ENCODE data around the gene CCDC174. TPM values are rescaled to one million over a fixed set of nuclear protein-coding genes. Genes with fewer than 3 reads are reported as not detected.

Gene CCDC174
- total and polyA plus RNA-seq, 10 of the 15 experiments (the other 5 are each of a cell fraction or from before 2014, with no cell fraction given) = 11.6 to 31.3 (median 19.1) TPM

DNA sequence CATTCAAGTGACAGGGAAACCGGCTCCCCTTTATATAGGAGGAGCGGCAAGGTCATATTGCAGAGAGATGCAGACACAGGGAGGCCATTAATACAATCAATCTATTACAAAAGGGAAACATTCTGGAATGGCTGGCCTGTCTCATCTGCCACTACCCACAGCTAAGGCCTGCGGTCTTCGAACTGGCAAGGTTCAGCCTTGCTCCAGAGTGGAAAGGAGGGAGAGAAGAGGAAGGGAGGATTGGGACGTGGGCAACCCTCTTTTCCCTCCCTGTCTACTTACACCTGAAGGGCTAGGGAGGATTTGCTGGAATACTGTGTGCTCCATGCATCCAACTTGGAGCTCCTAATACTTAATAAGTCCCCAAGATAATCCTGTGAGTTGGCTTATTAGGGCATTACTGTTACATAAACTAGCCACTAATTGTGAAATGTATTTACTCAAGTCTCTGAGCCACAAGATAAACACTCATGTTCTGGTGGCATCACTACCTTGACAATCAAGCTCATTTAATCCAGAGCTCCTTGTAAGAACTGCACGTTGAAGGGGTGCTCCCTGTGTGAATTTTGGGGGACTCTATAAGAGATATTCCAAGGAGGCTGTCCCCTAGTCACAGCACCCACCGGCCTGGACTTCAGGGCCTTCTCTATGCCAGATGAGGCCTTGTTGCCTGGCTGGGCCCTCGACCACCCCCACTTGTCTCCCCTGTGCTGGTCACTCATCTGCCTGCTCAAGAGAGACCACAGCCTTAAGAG is 19.7 kb upstream of the CCDC174 start:
- Histone ChIP-seq H3K36me3 (ENCODE audit: control insufficient read depth in 2 of 2, insufficient read depth in 2 of 2, low read length in 1 of 2) (no peaks in the 10 kb centered on the region), H3K9ac (ENCODE audit: control insufficient read depth, insufficient read depth, low read length) (no peak overlapping the region), H3K27me3 (replicated peaks in 1 of 2; ENCODE audit: control insufficient read depth in 2 of 2, insufficient read depth in 2 of 2, low read length in 1 of 2) (peaks cover 2 to 11% of the 10 kb centered on the region in 2 experiments; a peak in 3 of 4 replicates), H3K4me2 (ENCODE audit: control insufficient read depth, insufficient read depth) (no peak overlapping the region), H3K79me2 (ENCODE audit: control insufficient read depth, insufficient read depth, low read length) (no peaks in the 10 kb centered on the region), H3K4me3 (no peak overlapping the region), H3K4me1 (ENCODE audit: control insufficient read depth, insufficient read depth, low read length) (no peaks in the 10 kb centered on the region), H4K20me1 (ENCODE audit: control insufficient read depth, insufficient read depth) (no peaks in the 10 kb centered on the region), H3K9me3 (replicated peaks; ENCODE audit: control insufficient read depth, insufficient read depth, low read length) (no peaks in the 10 kb centered on the region; the same call in 2 of the 3 replicates), H3K27ac (ENCODE audit: control insufficient read depth, insufficient read depth) (no peak overlapping the region), H2AFZ (ENCODE audit: control insufficient read depth, low read depth, low read length) (no peak overlapping the region)
- ChIA-PET SMC1A (ENCODE audit: uncharacterized antibody, unreplicated experiment) (interaction anchor here (1.0 to 4.2 kb wide), 5 partner anchors 19 to 289 kb away, joined by 3 to 28 read pairs (median 5); partner anchors contain the start of gene CCDC174), RAD21 (ENCODE audit: unreplicated experiment) (interaction anchor here (1.3 to 3.0 kb wide), 4 partner anchors 9 to 290 kb away, joined by 3 to 15 read pairs (median 8); no protein-coding TSS in a partner anchor), POLR2A (no interaction called here), CTCF (interaction anchor here (0.9 to 7.5 kb wide), 9 partner anchors 9 to 370 kb away, joined by 3 to 120 read pairs (median 3); no protein-coding TSS in a partner anchor)
- FAIRE-seq (no peak), ATAC-seq (no peak), DNase-seq (ENCODE audit: low read depth, low spot score) (no peak)
- intact Hi-C loops (cut with micrococcal nuclease; ENCODE audit: unreplicated experiment) = loop anchor here (10.0 kb wide), 1 partner anchor 127 kb away; no protein-coding TSS in a partner anchor
- in situ Hi-C loops (cut with MboI) = no loop called here
- WGBS (ENCODE audit: insufficient coverage, insufficient replicate concordance, low lambda C conversion rate, missing lambda C conversion rate) = 36% methylated on average over 8 of the region's 8 CpGs
- no TSS peak for BruUV-seq (replicated peaks)
- TF ChIP-seq, protein P1, sequence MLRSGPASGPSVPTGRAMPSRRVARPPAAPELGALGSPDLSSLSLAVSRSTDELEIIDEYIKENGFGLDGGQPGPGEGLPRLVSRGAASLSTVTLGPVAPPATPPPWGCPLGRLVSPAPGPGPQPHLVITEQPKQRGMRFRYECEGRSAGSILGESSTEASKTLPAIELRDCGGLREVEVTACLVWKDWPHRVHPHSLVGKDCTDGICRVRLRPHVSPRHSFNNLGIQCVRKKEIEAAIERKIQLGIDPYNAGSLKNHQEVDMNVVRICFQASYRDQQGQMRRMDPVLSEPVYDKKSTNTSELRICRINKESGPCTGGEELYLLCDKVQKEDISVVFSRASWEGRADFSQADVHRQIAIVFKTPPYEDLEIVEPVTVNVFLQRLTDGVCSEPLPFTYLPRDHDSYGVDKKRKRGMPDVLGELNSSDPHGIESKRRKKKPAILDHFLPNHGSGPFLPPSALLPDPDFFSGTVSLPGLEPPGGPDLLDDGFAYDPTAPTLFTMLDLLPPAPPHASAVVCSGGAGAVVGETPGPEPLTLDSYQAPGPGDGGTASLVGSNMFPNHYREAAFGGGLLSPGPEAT (IDR thresholded peaks at IDR 0.05; ENCODE audit: low read depth) = no peak
- no peak for TF ChIP-seq TBL1XR1 (IDR thresholded peaks at IDR 0.05; ENCODE audit: low read depth, low read length)
- no peak for TF ChIP-seq TCF12 (IDR thresholded peaks at IDR 0.05; ENCODE audit: low read depth, low read length)
- TF ChIP-seq, protein P2, sequence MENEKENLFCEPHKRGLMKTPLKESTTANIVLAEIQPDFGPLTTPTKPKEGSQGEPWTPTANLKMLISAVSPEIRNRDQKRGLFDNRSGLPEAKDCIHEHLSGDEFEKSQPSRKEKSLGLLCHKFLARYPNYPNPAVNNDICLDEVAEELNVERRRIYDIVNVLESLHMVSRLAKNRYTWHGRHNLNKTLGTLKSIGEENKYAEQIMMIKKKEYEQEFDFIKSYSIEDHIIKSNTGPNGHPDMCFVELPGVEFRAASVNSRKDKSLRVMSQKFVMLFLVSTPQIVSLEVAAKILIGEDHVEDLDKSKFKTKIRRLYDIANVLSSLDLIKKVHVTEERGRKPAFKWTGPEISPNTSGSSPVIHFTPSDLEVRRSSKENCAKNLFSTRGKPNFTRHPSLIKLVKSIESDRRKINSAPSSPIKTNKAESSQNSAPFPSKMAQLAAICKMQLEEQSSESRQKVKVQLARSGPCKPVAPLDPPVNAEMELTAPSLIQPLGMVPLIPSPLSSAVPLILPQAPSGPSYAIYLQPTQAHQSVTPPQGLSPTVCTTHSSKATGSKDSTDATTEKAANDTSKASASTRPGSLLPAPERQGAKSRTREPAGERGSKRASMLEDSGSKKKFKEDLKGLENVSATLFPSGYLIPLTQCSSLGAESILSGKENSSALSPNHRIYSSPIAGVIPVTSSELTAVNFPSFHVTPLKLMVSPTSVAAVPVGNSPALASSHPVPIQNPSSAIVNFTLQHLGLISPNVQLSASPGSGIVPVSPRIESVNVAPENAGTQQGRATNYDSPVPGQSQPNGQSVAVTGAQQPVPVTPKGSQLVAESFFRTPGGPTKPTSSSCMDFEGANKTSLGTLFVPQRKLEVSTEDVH (IDR thresholded peaks at IDR 0.05; ENCODE audit: low read depth, partially characterized antibody) = no peak
- TF ChIP-seq SMC3 (IDR thresholded peaks at IDR 0.05; ENCODE audit: borderline replicate concordance, low read length) = no peak
